GM18951 (cell line): ENCODE data around the gene ACAT1.
"Not testable (repeated sequence)": the region's sequence is repeated elsewhere in the genome, so short reads cannot be mapped to it uniquely, and the experiment has no call there.

Experiments
- POLR2A ChIP-seq: IDR thresholded peaks from 4 replicates; pipeline ENCODE4 v1.6.1; 2011; ENCODE audit warnings: mild to moderate bottlenecking; ENCODE audit not compliant: insufficient read length, insufficient read depth; ENCODE audit errors: extremely low read depth
- in situ Hi-C: fragments of 300-500 bp; cut with MboI; formaldehyde crosslinking; loops from one replicate; pipeline ENCODE4 v1.12.0; 2022; ENCODE audit warnings: low sequenced_read_pairs, mixed read lengths, inconsistent platforms; ENCODE audit not compliant: unreplicated experiment

The ACAT1 gene

GRCh38 chr11:108121274-108122155 lies at the start of gene ACAT1:
Gene ACAT1, plus strand, starts transcription at chr11:108121567. Its CDS starts 40 bp downstream, at chr11:108121607.
- in situ Hi-C loops = no loop called here
- peak; percentile 86 for TF ChIP-seq POLR2A

- in situ Hi-C loops = no loop called here
- TF ChIP-seq POLR2A = no peak
Observed at GRCh38 chr11:108084811-108085210, 36.6 kb upstream of the ACAT1 start.

GRCh38 chr11:108085672-108086071 lies 35.7 kb upstream of the ACAT1 start:
- in situ Hi-C loops = no loop called here
- no peak for TF ChIP-seq POLR2A

GRCh38 chr11:108092134-108092533 lies 29.2 kb upstream of the ACAT1 start:
- in situ Hi-C loops = no loop called here
- TF ChIP-seq POLR2A = no peak

- in situ Hi-C loops = no loop called here
- no peak for TF ChIP-seq POLR2A
Observed at GRCh38 chr11:108093128-108093904, 28.1 kb upstream of the ACAT1 start.

- TF ChIP-seq POLR2A = no peak
- in situ Hi-C loops = no loop called here
Observed at GRCh38 chr11:108097179-108097578, 24.2 kb upstream of the ACAT1 start.

GRCh38 chr11:108101090-108101775 lies 20.1 kb upstream of the ACAT1 start:
- TF ChIP-seq POLR2A = no peak
- in situ Hi-C loops = no loop called here

- in situ Hi-C loops = no loop called here
- no peak for TF ChIP-seq POLR2A
Observed at GRCh38 chr11:108111126-108111525, 10.2 kb upstream of the ACAT1 start.

- in situ Hi-C loops = no loop called here
- TF ChIP-seq POLR2A = no peak
Observed at GRCh38 chr11:108112057-108112456, 9.3 kb upstream of the ACAT1 start.

GRCh38 chr11:108115500-108116140 lies 5.7 kb upstream of the ACAT1 start:
- TF ChIP-seq POLR2A = no peak
- in situ Hi-C loops = no loop called here

GRCh38 chr11:108117746-108118371 lies 3.5 kb upstream of the ACAT1 start:
- in situ Hi-C loops = no loop called here
- TF ChIP-seq POLR2A = no peak

- in situ Hi-C loops = not testable (repeated sequence)
Observed at GRCh38 chr11:108120936-108121273, 462 bp upstream of the ACAT1 start.
